Lower lobe of right lung (tissue), 2 donors: Measurements from ENCODE around the gene SETD1B. TPM values are rescaled to one million over a fixed set of nuclear protein-coding genes. Genes with fewer than 3 reads are reported as not detected.

ENCODE experiments used
- ATAC-seq, 2 donors: fragments of 200-7000 bp; cut with Tn5 transposase; one replicate each; pipeline ENCODE4 v1.9.1; 2020 to 2022; ENCODE audit warnings: mild to moderate bottlenecking in 2 of 2, moderate library complexity in 2 of 2
- DNase-seq: peaks from one replicate; pipeline ENCODE4 v3.0.0-alpha.2; 2020
- H3K27ac ChIP-seq: fragments of 200-600 bp; one replicate; pipeline ENCODE4 v1.8.0; 2022
- H3K27me3 ChIP-seq: fragments of 200-600 bp; one replicate; pipeline ENCODE4 v1.8.0; 2022; ENCODE audit warnings: low read depth
- H3K36me3 ChIP-seq: fragments of 200-600 bp; one replicate; pipeline ENCODE4 v1.8.0; 2022; ENCODE audit warnings: mild to moderate bottlenecking
- H3K4me1 ChIP-seq: fragments of 200-600 bp; one replicate; pipeline ENCODE4 v1.8.0; 2022
- H3K4me3 ChIP-seq: fragments of 200-600 bp; one replicate; pipeline ENCODE4 v1.8.0; 2022; ENCODE audit warnings: mild to moderate bottlenecking
- H3K9me3 ChIP-seq: fragments of 200-600 bp; one replicate; pipeline ENCODE4 v1.8.0; 2022
- CTCF ChIP-seq: fragments of 200-600 bp; IDR thresholded peaks from one replicate; pipeline ENCODE4 v1.8.0; 2022; ENCODE audit warnings: antibody characterized with exemption, mild to moderate bottlenecking
- intact Hi-C: fragments of 100-400 bp; cut with DNase I; formaldehyde crosslinking; loops from one replicate; pipeline ENCODE4 v1.11.0; 2022
- total RNA-seq: library from RNA; stranded (reverse); fragmentation: NEBNext Ultra II Directional; extraction: Animal tissue kit (Norgen Biotek cat#: 25700); gene quantifications from one replicate; pipeline ENCODE4 v1.2.1, GENCODE V29; 2021
- donor health status: DM: no; HTN: yes; CAD: no; lungs with severe emphysema.

The SETD1B gene
- total RNA-seq, 1 donor from 2014 or later: 19.7 TPM

DNA sequence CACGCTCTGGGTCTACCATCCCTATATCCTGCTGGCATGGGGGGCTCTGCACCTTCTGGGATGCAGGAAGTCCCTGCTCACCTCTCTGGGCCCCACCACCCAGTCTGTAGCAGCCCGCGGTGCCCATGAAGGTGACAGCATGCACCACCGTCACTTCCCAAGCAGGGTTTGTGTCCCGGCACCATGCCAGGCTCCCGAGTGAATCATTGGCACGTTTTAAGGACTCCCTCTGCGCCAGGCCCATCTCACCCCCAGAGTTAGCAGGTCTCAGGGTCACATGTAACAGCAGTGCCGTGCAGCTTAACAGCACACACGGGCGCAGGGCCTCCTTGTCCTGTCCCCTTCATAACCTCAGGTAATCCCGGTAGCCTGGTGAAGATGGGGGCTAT lies 19.9 kb downstream of the SETD1B start:
- H3K27ac ChIP-seq: no peak overlapping the region
- intact Hi-C loops: no loop called here
- TF ChIP-seq CTCF: no peak
- no peak for ATAC-seq
- H3K36me3 ChIP-seq: peaks cover 87% of the 10 kb centered on the region
- H3K4me3 ChIP-seq: no peak overlapping the region
- no peak for DNase-seq
- H3K4me1 ChIP-seq: no peaks in the 10 kb centered on the region
- no peaks in the 10 kb centered on the region for H3K27me3 ChIP-seq
- H3K9me3 ChIP-seq: no peaks in the 10 kb centered on the region

- Histone ChIP-seq H3K27me3 (no peaks in the 10 kb centered on the region), H3K27ac (no peak overlapping the region), H3K36me3 (peaks cover 85% of the 10 kb centered on the region), H3K4me1 (no peaks in the 10 kb centered on the region), H3K9me3 (no peaks in the 10 kb centered on the region), H3K4me3 (no peak overlapping the region)
- ATAC-seq (no peak), DNase-seq (no peak)
- no peak for TF ChIP-seq CTCF
- intact Hi-C loops: no loop called here
These were observed 21.3 kb downstream of the SETD1B start for GRCh38 chr12:121825041-121825523.

- no peak overlapping the region for H3K4me3 ChIP-seq
- no peaks in the 10 kb centered on the region for H3K27me3 ChIP-seq
- TF ChIP-seq CTCF: no peak
- H3K4me1 ChIP-seq: no peaks in the 10 kb centered on the region
- ATAC-seq (no peak), DNase-seq (no peak)
- H3K9me3 ChIP-seq: no peaks in the 10 kb centered on the region
- H3K36me3 ChIP-seq: peaks cover 85% of the 10 kb centered on the region
- H3K27ac ChIP-seq: no peak overlapping the region
- intact Hi-C loops: no loop called here
These were observed 22.7 kb downstream of the SETD1B start for GRCh38 chr12:121826318-121827150.

DNA sequence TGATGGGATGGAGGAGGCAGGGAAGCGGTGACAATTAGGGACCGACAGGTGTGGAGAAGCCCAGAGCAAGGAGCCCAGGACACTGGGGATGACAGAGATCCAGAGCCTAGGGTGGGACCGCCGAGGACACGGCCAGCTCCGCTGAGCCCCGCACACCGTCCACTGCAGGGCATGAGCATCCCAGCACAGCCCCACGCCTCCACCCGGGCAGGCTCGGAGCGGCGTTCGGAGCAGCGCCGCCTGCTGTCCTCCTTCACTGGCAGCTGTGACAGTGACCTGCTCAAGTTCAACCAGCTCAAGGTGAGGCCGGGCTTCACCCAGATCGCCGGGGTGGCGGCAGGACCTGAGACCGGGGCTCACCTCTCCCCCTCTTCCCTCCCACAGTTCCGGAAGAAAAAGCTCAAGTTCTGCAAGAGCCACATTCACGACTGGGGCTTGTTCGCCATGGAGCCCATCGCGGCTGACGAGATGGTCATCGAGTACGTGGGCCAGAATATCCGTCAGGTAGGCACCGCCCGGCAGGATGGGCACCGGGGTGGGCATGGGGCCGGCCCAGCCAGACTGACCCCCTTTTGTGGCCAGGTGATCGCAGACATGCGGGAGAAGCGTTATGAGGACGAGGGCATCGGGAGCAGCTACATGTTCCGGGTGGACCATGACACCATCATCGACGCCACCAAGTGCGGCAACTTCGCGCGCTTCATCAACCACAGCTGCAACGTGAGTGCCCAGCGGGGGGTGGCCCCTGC lies 23.7 kb downstream of the SETD1B start:
- DNase-seq (no peak), ATAC-seq (no peak)
- H3K36me3 ChIP-seq: peaks cover 83% of the 10 kb centered on the region
- no peaks in the 10 kb centered on the region for H3K27me3 ChIP-seq
- TF ChIP-seq CTCF: no peak
- no peaks in the 10 kb centered on the region for H3K4me1 ChIP-seq
- intact Hi-C loops: no loop called here
- H3K4me3 ChIP-seq: no peak overlapping the region
- H3K9me3 ChIP-seq: no peaks in the 10 kb centered on the region
- H3K27ac ChIP-seq: no peak overlapping the region

GRCh38 chr12:121828306-121828705 lies 24.5 kb downstream of the SETD1B start:
- no peak for DNase-seq
- intact Hi-C loops: no loop called here
- H3K27me3 ChIP-seq: no peaks in the 10 kb centered on the region
- TF ChIP-seq CTCF: no peak
- peaks cover 78% of the 10 kb centered on the region for H3K36me3 ChIP-seq
- no peak for ATAC-seq
- H3K4me3 ChIP-seq: no peak overlapping the region
- no peaks in the 10 kb centered on the region for H3K4me1 ChIP-seq
- H3K9me3 ChIP-seq: no peaks in the 10 kb centered on the region
- H3K27ac ChIP-seq: no peak overlapping the region
